NCI-H2196 treated with DMSO at 0.1 percent for 48 hours (cell line): Measurements from ENCODE around the gene PHF2.

Experiments used
- DNase-seq: peaks from one replicate; lab custom pipeline; 2025; ENCODE audit not compliant: unreplicated experiment; lab: John Stamatoyannopoulos, UW

Gene PHF2

GRCh38 chr9:93624431-93624834 lies 48.0 kb downstream of the PHF2 start:
- DNase-seq: no peak

- DNase-seq: no peak
These were observed 48.6 kb downstream of the PHF2 start for GRCh38 chr9:93624977-93625376.

GRCh38 chr9:93629920-93630319 lies 53.5 kb downstream of the PHF2 start:
- DNase-seq: no peak

- no peak for DNase-seq
These were observed 54.5 kb downstream of the PHF2 start for GRCh38 chr9:93630806-93631411.

- DNase-seq: no peak
These were observed 57.3 kb downstream of the PHF2 start for GRCh38 chr9:93633492-93634221.

GRCh38 chr9:93634311-93635185 lies 58.2 kb downstream of the PHF2 start:
- DNase-seq: no peak

GRCh38 chr9:93635186-93636107 lies 59.1 kb downstream of the PHF2 start:
- no peak for DNase-seq

- DNase-seq: no peak
These were observed 59.8 kb downstream of the PHF2 start for GRCh38 chr9:93636172-93636661.

- no peak for DNase-seq
These were observed 60.3 kb downstream of the PHF2 start for GRCh38 chr9:93636667-93637066.

GRCh38 chr9:93637886-93638285 lies 61.5 kb downstream of the PHF2 start:
- DNase-seq: no peak

GRCh38 chr9:93640027-93640426 lies 63.6 kb downstream of the PHF2 start:
- no peak for DNase-seq

- no peak for DNase-seq
These were observed 66.6 kb downstream of the PHF2 start for GRCh38 chr9:93642961-93643360.

- DNase-seq: no peak
These were observed 68.2 kb downstream of the PHF2 start for GRCh38 chr9:93644397-93645088.

- no peak for DNase-seq
These were observed 68.9 kb downstream of the PHF2 start for GRCh38 chr9:93645149-93645889.

- DNase-seq: no peak
These were observed 69.7 kb downstream of the PHF2 start for GRCh38 chr9:93645921-93646639.

GRCh38 chr9:93646640-93647178 lies 70.3 kb downstream of the PHF2 start:
- no peak for DNase-seq

GRCh38 chr9:93648181-93648580 lies 71.8 kb downstream of the PHF2 start:
- DNase-seq: no peak

- DNase-seq: no peak
These were observed 72.5 kb downstream of the PHF2 start for GRCh38 chr9:93648836-93649235.
